Stomach (tissue), 9 donors: ENCODE data around the gene INO80. TPM values are rescaled to one million over a fixed set of nuclear protein-coding genes. Genes with fewer than 3 reads are reported as not detected.
A peak's percentile ranks its signal among the peaks of the same experiment; 100 is the strongest.

Experiments used
- DNase-seq, 2 donors: peaks; one replicate each; pipeline versions ENCODE4 v3.0.0 to v3.0.0-alpha.2; 2013 to 2019
- H3K27ac ChIP-seq, 5 donors: fragments of 200-600 bp in 4 of 5; sonication (generic) in 4 of 5; one replicate each; pipeline ENCODE4 v1.5.1; 2013 to 2019; ENCODE audit warnings: mild to moderate bottlenecking in 1 of 5, moderate library complexity in 1 of 5
- H3K27me3 ChIP-seq, 3 donors: fragments of 200-600 bp; sonication (generic); one replicate each; pipeline ENCODE4 v1.5.1; 2017 to 2019; ENCODE audit warnings: mixed run types in 1 of 3
- H3K36me3 ChIP-seq, 4 donors: fragments of 200-600 bp; sonication (generic); 1 replicate in 3 of 4; 2 replicates in 1 of 4; pipeline ENCODE4 v1.5.1; 2016 to 2019
- H3K4me1 ChIP-seq, 4 donors: fragments of 200-600 bp; sonication (generic); one replicate each; pipeline ENCODE4 v1.5.1; 2016 to 2019
- H3K4me3 ChIP-seq, 4 donors: fragments of 200-600 bp; sonication (generic) in 3 of 4; one replicate each; pipeline ENCODE4 v1.5.1; 2016 to 2019; ENCODE audit warnings: mild to moderate bottlenecking in 1 of 4
- H3K9me3 ChIP-seq, 4 donors: fragments of 200-600 bp; sonication (generic); one replicate each; pipeline ENCODE4 v1.5.1; 2016 to 2019
- CTCF ChIP-seq, 7 experiments: fragments of 450-650 bp in 4 of 7; fragments of 200-600 bp in 3 of 7; sonication (generic) in 3 of 7; IDR thresholded peaks; one replicate each; pipeline ENCODE4 v1.5.1; 2016 to 2019; ENCODE audit warnings: antibody characterized with exemption in 7 of 7, control low read depth in 2 of 7, mild to moderate bottlenecking in 1 of 7
- EP300 ChIP-seq: sonication (generic); formaldehyde crosslinking; IDR thresholded peaks from one replicate; pipeline ENCODE4 v1.6.1; 2017; ENCODE audit warnings: antibody characterized with exemption
- POLR2A ChIP-seq, 4 donors: fragments of 450-650 bp; IDR thresholded peaks; one replicate each; pipeline ENCODE4 v1.6.1; 2016; ENCODE audit warnings: antibody characterized with exemption in 4 of 4, control low read depth in 2 of 4, mild to moderate bottlenecking in 1 of 4, moderate library complexity in 1 of 4
- POLR2AphosphoS5 ChIP-seq, 3 donors: sonication (generic); formaldehyde crosslinking; IDR thresholded peaks; one replicate each; pipeline ENCODE4 v1.6.1; 2016; ENCODE audit warnings: antibody characterized with exemption in 3 of 3
- WGBS, 5 donors: extraction: QIAGEN DNeasy Blood & Tissue Kit in 3 of 5; methylation state at CpG; one replicate each; pipeline versions ENCODE4 v1.1.5 to v1.1.7; 2013 to 2018; 5-methylcytosine and 5-hydroxymethylcytosine counted together
- intact Hi-C: fragments of 100-400 bp; cut with DNase I; formaldehyde crosslinking; loops from one replicate; pipeline ENCODE4 v1.15.1; 2023; ENCODE audit warnings: low total_unique reads
- polyA plus RNA-seq, 3 donors: library from polyadenylated mRNA; stranded (reverse); fragments of 200-250 nt; gene quantifications; one replicate each; pipeline ENCODE4 v1.2.3, GENCODE V29; 2013
- total RNA-seq, 5 donors: library from RNA; depleted of rRNA; stranded (reverse); fragments of >200 nt; gene quantifications; one replicate each; pipeline versions ENCODE4 v1.1.0 to v1.2.3, GENCODE V29; 2014 to 2016
- donor health status: healthy with polysubstance abuse.
- donor health status: Bipolar disorder and iron deficiency.
- donor health status: healthy.

The INO80 gene
- total and polyA plus RNA-seq, 8 donors = 4.6 to 40.8 (median 29.2) TPM

GRCh38 chr15:40941528-40942336 is 174.3 kb downstream of the INO80 start:
- peaks cover 22 to 54% (median 37%) of the 10 kb centered on the region in 4 donors for H3K4me1 ChIP-seq
- DNase-seq = peak; percentile 80 to 94
- WGBS, 5 donors = 0 to 1% (median 1%) methylated on average over 25 to 92 of the region's 92 CpGs
- intact Hi-C loops = no loop called here
- no peaks in the 10 kb centered on the region for H3K27me3 ChIP-seq
- peak overlapping the region; percentile 52 to 59 (median 54) for H3K4me3 ChIP-seq
- H3K9me3 ChIP-seq = no peaks in the 10 kb centered on the region
- TF ChIP-seq POLR2A (IDR thresholded peaks at IDR 0.05) = no peak
- TF ChIP-seq CTCF (IDR thresholded peaks at IDR 0.05) = peak in 3 of 7 experiments; percentile 48 to 89 (median 51)
- TF ChIP-seq POLR2AphosphoS5 (IDR thresholded peaks at IDR 0.05) = peak in 1 of 3 donors; percentile 47
- H3K27ac ChIP-seq = peak overlapping the region; percentile 79 to 90 (median 88)
- H3K36me3 ChIP-seq = peaks cover 0 to 2% (median 0%) of the 10 kb centered on the region in 4 donors

DNA sequence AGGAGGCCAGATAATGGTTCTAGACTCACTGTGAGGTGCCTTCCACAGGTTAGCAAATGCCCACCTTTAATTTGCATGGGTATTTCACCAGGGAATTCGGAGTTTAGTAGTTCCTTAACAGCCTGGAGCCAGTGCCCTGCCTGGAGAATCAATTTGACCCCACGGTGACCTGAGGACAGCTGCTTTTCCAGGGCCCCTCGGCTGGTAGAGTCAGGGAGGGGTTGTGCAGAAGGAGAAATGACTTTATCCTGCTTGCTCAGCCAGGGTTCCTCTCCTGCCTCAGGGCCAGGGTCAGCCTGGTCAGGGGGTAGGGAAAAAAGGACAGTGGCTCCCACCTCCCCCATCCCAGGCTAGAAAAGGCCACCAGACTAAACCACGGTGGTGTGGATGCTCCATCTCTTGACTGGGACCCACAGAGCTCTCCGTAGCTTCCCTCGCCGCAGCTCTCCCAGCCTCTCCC is 175.0 kb downstream of the INO80 start:
- Histone ChIP-seq H3K27me3 (no peaks in the 10 kb centered on the region), H3K27ac (peak overlapping the region; percentile 79 to 90 (median 88)), H3K4me3 (peak overlapping the region; percentile 52 to 59 (median 54)), H3K4me1 (peaks cover 22 to 53% (median 37%) of the 10 kb centered on the region in 4 donors), H3K36me3 (peaks cover 0 to 9% (median 0%) of the 10 kb centered on the region in 4 donors), H3K9me3 (no peaks in the 10 kb centered on the region)
- intact Hi-C loops = no loop called here
- no peak for TF ChIP-seq POLR2A (IDR thresholded peaks at IDR 0.05)
- TF ChIP-seq POLR2AphosphoS5 (IDR thresholded peaks at IDR 0.05) = no peak
- TF ChIP-seq EP300 = no peak
- TF ChIP-seq CTCF (IDR thresholded peaks at IDR 0.05) = no peak
- 12 to 38% (median 20%) methylated on average over 7 of the region's 7 CpGs for WGBS, 5 donors
- DNase-seq = peak in 1 of 2 donors; percentile 36

DNA sequence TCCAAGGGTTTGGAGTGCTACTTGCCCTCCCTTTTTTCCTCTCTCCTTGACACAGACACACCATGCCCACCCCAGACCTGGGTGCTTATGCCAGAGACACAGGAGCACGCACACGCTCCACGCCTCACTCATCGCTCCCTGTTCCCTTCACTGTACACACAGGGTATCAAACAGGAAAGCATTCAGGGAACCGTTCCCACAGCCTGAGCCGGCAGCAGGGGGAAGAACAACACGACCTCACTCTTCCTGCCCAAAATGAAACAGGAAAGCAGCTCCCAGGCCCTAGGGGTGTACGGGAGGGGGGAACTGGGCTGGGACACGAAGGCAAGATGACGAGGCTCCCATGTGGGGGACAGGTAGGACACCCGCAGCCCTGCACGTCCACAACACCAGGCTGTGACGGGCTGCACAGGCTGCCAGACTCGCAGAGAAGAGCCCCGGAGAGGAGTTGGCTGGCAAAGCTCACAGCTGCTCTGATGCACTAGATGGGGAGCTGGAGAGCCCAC is 175.7 kb downstream of the INO80 start:
- intact Hi-C loops = no loop called here
- no peak overlapping the region for H3K4me3 ChIP-seq
- TF ChIP-seq POLR2A (IDR thresholded peaks at IDR 0.05) = no peak
- no peak for TF ChIP-seq CTCF (IDR thresholded peaks at IDR 0.05)
- TF ChIP-seq POLR2AphosphoS5 (IDR thresholded peaks at IDR 0.05) = no peak
- TF ChIP-seq EP300 = no peak
- H3K36me3 ChIP-seq = peaks cover 0 to 10% (median 0%) of the 10 kb centered on the region in 4 donors
- peak overlapping the region; percentile 23 to 90 (median 88) for H3K27ac ChIP-seq
- WGBS, 5 donors = 47 to 64% (median 58%) methylated on average over 10 to 15 of the region's 15 CpGs
- no peaks in the 10 kb centered on the region for H3K27me3 ChIP-seq
- H3K9me3 ChIP-seq = no peaks in the 10 kb centered on the region
- H3K4me1 ChIP-seq = peaks cover 22 to 46% (median 35%) of the 10 kb centered on the region in 4 donors
- peak in 1 of 2 donors; percentile 46 for DNase-seq

DNA sequence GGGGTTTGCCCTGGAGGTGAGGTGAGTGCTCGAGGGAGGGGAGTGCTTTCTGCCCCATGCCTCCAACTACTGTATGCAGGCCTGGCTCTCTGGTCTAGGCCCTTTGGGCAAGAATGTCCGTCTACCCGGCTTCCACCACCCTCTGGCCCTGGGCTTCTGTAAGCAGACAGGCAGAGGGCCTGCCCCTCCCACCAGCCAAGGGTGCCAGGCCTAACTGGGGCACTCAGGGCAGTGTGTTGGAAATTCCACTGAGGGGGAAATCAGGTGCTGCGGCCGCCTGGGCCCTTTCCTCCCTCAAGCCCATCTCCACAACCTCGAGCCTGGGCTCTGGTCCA is 177.6 kb downstream of the INO80 start:
- no peak for DNase-seq
- Histone ChIP-seq H3K27me3 (no peaks in the 10 kb centered on the region), H3K4me1 (peaks cover 22 to 43% (median 30%) of the 10 kb centered on the region in 4 donors), H3K9me3 (no peaks in the 10 kb centered on the region), H3K4me3 (no peak overlapping the region), H3K36me3 (peaks cover 0 to 18% (median 0%) of the 10 kb centered on the region in 4 donors), H3K27ac (no peak overlapping the region)
- intact Hi-C loops = no loop called here
- TF ChIP-seq EP300 = no peak
- no peak for TF ChIP-seq CTCF (IDR thresholded peaks at IDR 0.05)
- TF ChIP-seq POLR2AphosphoS5 (IDR thresholded peaks at IDR 0.05) = no peak
- no peak for TF ChIP-seq POLR2A (IDR thresholded peaks at IDR 0.05)
- 89 to 92% (median 92%) methylated on average over 6 of the region's 6 CpGs for WGBS, 5 donors
